ENCODE data around the gene ZNF22. TPM values are rescaled to one million over a fixed set of nuclear protein-coding genes. Genes with fewer than 3 reads are reported as not detected.

The ZNF22 gene
- total RNA-seq, 1 donor from 2014 or later = 23.1 TPM

- H3K4me3 Mint-ChIP-seq = no peak overlapping the region
- H3K27ac Mint-ChIP-seq = no peak overlapping the region
- DNase-seq (ENCODE audit: low spot score) = no peak
- H3K36me3 Mint-ChIP-seq (ENCODE audit: low read depth) = no peaks in the 10 kb centered on the region
- peaks cover 29% of the 10 kb centered on the region for H3K4me1 Mint-ChIP-seq (ENCODE audit: low read depth)
- intact Hi-C loops (cut with micrococcal nuclease) = no loop called here
- peaks cover 4% of the 10 kb centered on the region for H3K27me3 Mint-ChIP-seq (ENCODE audit: insufficient read depth)
- H3K9me3 Mint-ChIP-seq = no peaks in the 10 kb centered on the region
Measured at GRCh38 chr10:44982496-44982895, 18.2 kb upstream of the ZNF22 start.

DNA sequence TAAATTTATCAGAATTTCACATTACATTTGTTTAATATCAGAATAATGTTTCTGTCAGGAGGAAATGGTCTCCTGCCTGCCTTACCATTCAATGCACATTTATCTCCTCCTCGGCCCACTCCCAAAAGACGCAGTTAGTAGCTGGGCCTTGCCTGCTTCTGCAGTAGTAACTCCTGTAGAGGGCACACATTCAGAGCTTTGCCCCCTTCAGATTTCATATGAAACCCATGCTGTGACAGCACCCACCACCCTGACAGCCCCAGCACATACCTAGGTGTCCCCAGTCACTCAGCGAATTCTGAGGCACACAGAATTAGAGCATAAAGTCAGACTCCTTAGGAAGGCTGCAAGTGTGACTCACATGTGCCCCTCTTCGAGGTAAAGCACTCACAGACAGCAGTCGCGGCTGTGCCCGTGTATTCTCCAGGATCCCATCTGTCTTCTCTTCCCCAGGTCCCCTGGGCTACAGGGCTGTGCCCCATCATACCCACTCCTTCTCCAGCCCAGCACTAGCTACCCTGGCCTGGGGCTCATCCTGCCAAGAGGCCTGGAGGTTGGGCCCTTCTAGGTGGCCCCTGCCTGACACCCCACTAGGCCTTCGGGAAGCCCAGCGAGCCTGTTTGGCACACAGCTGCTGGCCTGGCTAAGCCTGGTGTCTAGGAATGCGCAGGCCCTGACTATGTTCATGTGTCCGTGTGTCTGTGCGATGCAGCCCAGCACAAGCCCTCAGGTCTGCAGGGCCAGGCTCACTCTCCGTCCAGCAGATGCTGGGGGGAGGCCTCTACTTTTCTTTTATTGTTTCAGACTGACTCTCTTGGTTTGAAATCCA is 17.4 kb upstream of the ZNF22 start:
- H3K36me3 Mint-ChIP-seq (ENCODE audit: low read depth) = no peaks in the 10 kb centered on the region
- peaks cover 7% of the 10 kb centered on the region for H3K27me3 Mint-ChIP-seq (ENCODE audit: insufficient read depth)
- DNase-seq (ENCODE audit: low spot score) = no peak
- no peaks in the 10 kb centered on the region for H3K9me3 Mint-ChIP-seq
- H3K27ac Mint-ChIP-seq = no peak overlapping the region
- H3K4me3 Mint-ChIP-seq = no peak overlapping the region
- intact Hi-C loops (cut with micrococcal nuclease) = no loop called here
- H3K4me1 Mint-ChIP-seq (ENCODE audit: low read depth) = peaks cover 24% of the 10 kb centered on the region

- H3K27ac Mint-ChIP-seq = no peak overlapping the region
- no peaks in the 10 kb centered on the region for H3K36me3 Mint-ChIP-seq (ENCODE audit: low read depth)
- peaks cover 18% of the 10 kb centered on the region for H3K4me1 Mint-ChIP-seq (ENCODE audit: low read depth)
- intact Hi-C loops (cut with micrococcal nuclease) = no loop called here
- H3K4me3 Mint-ChIP-seq = no peak overlapping the region
- H3K9me3 Mint-ChIP-seq = no peaks in the 10 kb centered on the region
- no peak for DNase-seq (ENCODE audit: low spot score)
- peaks cover 7% of the 10 kb centered on the region for H3K27me3 Mint-ChIP-seq (ENCODE audit: insufficient read depth)
Measured at GRCh38 chr10:44983895-44984278, 16.8 kb upstream of the ZNF22 start.

DNA sequence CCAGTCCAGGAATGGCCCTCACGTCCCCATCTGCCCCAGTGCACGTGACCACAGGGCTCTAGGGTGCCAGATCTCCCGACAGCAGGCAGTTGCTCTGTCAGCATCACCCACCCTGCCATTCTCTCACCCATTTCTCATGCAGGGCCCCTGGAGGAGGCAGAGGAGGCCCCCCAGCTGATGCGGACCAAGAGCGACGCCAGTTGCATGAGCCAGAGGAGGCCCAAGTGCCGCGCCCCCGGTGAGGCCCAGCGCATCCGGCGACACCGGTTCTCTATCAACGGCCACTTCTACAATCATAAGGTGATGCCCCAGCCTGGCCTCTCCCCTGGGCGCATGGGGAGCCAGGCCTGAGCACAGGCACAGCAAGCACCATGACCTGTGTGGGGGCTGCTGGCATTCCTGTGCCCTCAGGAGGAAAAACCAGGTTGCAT is 16.0 kb upstream of the ZNF22 start:
- intact Hi-C loops (cut with micrococcal nuclease) = no loop called here
- no peak overlapping the region for H3K27ac Mint-ChIP-seq
- no peaks in the 10 kb centered on the region for H3K9me3 Mint-ChIP-seq
- DNase-seq (ENCODE audit: low spot score) = no peak
- H3K4me3 Mint-ChIP-seq = no peak overlapping the region
- H3K4me1 Mint-ChIP-seq (ENCODE audit: low read depth) = peaks cover 14% of the 10 kb centered on the region
- no peaks in the 10 kb centered on the region for H3K36me3 Mint-ChIP-seq (ENCODE audit: low read depth)
- peaks cover 7% of the 10 kb centered on the region for H3K27me3 Mint-ChIP-seq (ENCODE audit: insufficient read depth)

GRCh38 chr10:44985175-44985681 is 15.5 kb upstream of the ZNF22 start:
- H3K27me3 Mint-ChIP-seq (ENCODE audit: insufficient read depth) = peaks cover 7% of the 10 kb centered on the region
- no peak overlapping the region for H3K27ac Mint-ChIP-seq
- intact Hi-C loops (cut with micrococcal nuclease) = no loop called here
- H3K4me1 Mint-ChIP-seq (ENCODE audit: low read depth) = peaks cover 14% of the 10 kb centered on the region
- DNase-seq (ENCODE audit: low spot score) = no peak
- H3K9me3 Mint-ChIP-seq = no peaks in the 10 kb centered on the region
- H3K36me3 Mint-ChIP-seq (ENCODE audit: low read depth) = no peaks in the 10 kb centered on the region
- no peak overlapping the region for H3K4me3 Mint-ChIP-seq

DNA sequence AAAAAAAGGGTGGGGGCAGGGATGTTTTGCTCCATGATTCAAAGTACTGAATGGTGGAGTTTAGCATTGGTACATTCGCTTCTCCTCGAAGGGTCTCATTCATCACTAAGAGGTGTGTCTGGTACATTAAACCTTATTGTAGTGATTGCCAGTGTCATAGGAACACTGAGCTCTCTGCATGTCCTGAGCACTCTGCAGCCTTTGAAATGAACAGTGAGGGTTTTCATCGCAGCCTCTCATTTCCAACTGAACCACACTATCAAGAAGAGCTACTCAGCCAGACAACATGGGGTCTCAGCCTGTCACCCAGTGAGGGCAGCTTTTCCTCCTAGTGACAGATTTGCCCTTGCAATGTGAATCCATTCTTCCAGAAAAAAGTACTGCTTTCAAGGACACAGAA is 14.5 kb upstream of the ZNF22 start:
- intact Hi-C loops (cut with micrococcal nuclease) = no loop called here
- Mint-ChIP-seq H3K27ac (no peak overlapping the region), H3K4me3 (no peak overlapping the region), H3K36me3 (ENCODE audit: low read depth) (no peaks in the 10 kb centered on the region), H3K4me1 (ENCODE audit: low read depth) (peaks cover 6% of the 10 kb centered on the region), H3K27me3 (ENCODE audit: insufficient read depth) (peaks cover 7% of the 10 kb centered on the region), H3K9me3 (no peaks in the 10 kb centered on the region)
- DNase-seq (ENCODE audit: low spot score) = no peak

DNA sequence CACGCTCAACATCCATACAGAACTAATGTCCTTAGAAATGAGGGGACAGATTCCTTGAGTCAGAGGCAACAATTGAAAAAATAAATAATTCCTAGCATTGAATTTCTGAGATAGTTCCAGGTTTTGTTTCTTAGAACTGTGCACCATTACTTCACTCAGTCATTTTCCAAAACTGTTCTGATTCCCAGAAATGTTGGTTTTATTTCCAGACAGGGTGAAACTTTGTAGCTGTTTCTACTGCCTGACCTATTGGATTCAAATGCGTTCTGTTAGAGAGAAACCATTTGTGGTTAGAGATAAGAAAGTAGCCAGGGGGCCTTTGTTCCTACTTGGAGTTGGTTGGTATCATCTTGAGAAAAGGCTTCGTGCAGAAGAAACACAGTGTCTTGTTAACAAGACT is 14.1 kb upstream of the ZNF22 start:
- no peak for DNase-seq (ENCODE audit: low spot score)
- intact Hi-C loops (cut with micrococcal nuclease) = no loop called here
- no peak overlapping the region for H3K27ac Mint-ChIP-seq
- H3K9me3 Mint-ChIP-seq = no peaks in the 10 kb centered on the region
- H3K27me3 Mint-ChIP-seq (ENCODE audit: insufficient read depth) = peaks cover 7% of the 10 kb centered on the region
- H3K4me3 Mint-ChIP-seq = no peak overlapping the region
- no peaks in the 10 kb centered on the region for H3K36me3 Mint-ChIP-seq (ENCODE audit: low read depth)
- peaks cover under 1% of the 10 kb centered on the region for H3K4me1 Mint-ChIP-seq (ENCODE audit: low read depth)

GRCh38 chr10:44988957-44989585 is 11.7 kb upstream of the ZNF22 start:
- H3K9me3 Mint-ChIP-seq = no peaks in the 10 kb centered on the region
- peaks cover 6% of the 10 kb centered on the region for H3K4me1 Mint-ChIP-seq (ENCODE audit: low read depth)
- intact Hi-C loops (cut with micrococcal nuclease) = no loop called here
- H3K36me3 Mint-ChIP-seq (ENCODE audit: low read depth) = no peaks in the 10 kb centered on the region
- peaks cover 7% of the 10 kb centered on the region for H3K27me3 Mint-ChIP-seq (ENCODE audit: insufficient read depth)
- no peak for DNase-seq (ENCODE audit: low spot score)
- H3K27ac Mint-ChIP-seq = no peak overlapping the region
- no peak overlapping the region for H3K4me3 Mint-ChIP-seq

- DNase-seq (ENCODE audit: low spot score) = no peak
- Mint-ChIP-seq H3K27ac (no peak overlapping the region), H3K4me1 (ENCODE audit: low read depth) (peaks cover 12% of the 10 kb centered on the region), H3K9me3 (no peaks in the 10 kb centered on the region), H3K36me3 (ENCODE audit: low read depth) (no peaks in the 10 kb centered on the region), H3K4me3 (no peak overlapping the region), H3K27me3 (ENCODE audit: insufficient read depth) (peaks cover 7% of the 10 kb centered on the region)
- intact Hi-C loops (cut with micrococcal nuclease) = no loop called here
Measured at GRCh38 chr10:44989597-44990301, 11.0 kb upstream of the ZNF22 start.

DNA sequence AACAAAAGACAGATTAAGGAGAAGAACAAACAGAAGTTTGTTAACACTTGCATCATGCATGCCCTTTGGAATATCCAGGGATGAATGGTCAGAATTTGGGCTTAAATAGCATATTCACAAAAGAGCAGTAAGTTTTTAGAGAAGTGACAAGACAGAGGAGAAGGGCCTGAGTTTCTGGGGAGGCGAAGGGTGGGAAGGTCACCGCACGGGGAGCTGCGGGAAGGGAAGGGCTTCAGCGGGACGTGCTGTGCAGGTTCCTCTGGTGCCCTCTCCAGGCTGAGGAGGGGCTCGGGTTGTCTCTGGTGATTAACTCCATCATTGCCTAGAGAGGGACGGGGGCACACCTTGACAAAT is 10.4 kb upstream of the ZNF22 start:
- DNase-seq (ENCODE audit: low spot score) = no peak

GRCh38 chr10:44990965-44991364 is 9.8 kb upstream of the ZNF22 start:
- Mint-ChIP-seq H3K4me3 (no peak overlapping the region), H3K36me3 (ENCODE audit: low read depth) (no peaks in the 10 kb centered on the region), H3K4me1 (ENCODE audit: low read depth) (peaks cover 24% of the 10 kb centered on the region), H3K27ac (no peak overlapping the region), H3K27me3 (ENCODE audit: insufficient read depth) (peaks cover 3% of the 10 kb centered on the region), H3K9me3 (no peaks in the 10 kb centered on the region)
- DNase-seq (ENCODE audit: low spot score) = no peak
- intact Hi-C loops (cut with micrococcal nuclease) = no loop called here

More for the DNA sequence above, 10.4 kb upstream of the ZNF22 start:
- Mint-ChIP-seq H3K9me3 (no peaks in the 10 kb centered on the region), H3K4me3 (no peak overlapping the region), H3K27ac (no peak overlapping the region), H3K27me3 (ENCODE audit: insufficient read depth) (peaks cover 4% of the 10 kb centered on the region), H3K4me1 (ENCODE audit: low read depth) (peaks cover 17% of the 10 kb centered on the region), H3K36me3 (ENCODE audit: low read depth) (no peaks in the 10 kb centered on the region)
- intact Hi-C loops (cut with micrococcal nuclease) = no loop called here

DNA sequence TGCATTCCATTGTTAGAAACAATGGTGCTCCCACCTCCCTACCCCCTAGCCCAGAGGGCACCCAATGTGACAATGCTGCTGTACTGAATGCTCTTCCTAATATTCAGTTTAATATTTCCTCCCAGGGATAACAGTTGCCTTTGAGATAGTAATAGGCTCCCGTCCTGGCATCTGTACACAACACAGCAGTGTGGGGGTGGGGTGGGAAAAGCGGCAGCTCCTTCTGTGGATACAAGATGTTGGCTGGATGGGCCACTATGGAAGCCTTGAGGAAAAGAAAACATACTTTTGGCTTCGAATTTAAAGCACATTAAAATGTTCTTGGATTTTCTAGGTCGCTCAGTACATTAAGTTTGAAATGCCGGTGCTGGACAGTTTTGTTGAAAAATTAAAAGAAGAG is 9.2 kb upstream of the ZNF22 start:
- no peak overlapping the region for H3K4me3 Mint-ChIP-seq
- H3K27me3 Mint-ChIP-seq (ENCODE audit: insufficient read depth) = peaks cover 3% of the 10 kb centered on the region
- DNase-seq (ENCODE audit: low spot score) = no peak
- no peak overlapping the region for H3K27ac Mint-ChIP-seq
- H3K9me3 Mint-ChIP-seq = no peaks in the 10 kb centered on the region
- intact Hi-C loops (cut with micrococcal nuclease) = no loop called here
- peaks cover 29% of the 10 kb centered on the region for H3K4me1 Mint-ChIP-seq (ENCODE audit: low read depth)
- H3K36me3 Mint-ChIP-seq (ENCODE audit: low read depth) = no peaks in the 10 kb centered on the region
